Measurements from ENCODE around the gene CCDC50. TPM values are rescaled to one million over a fixed set of nuclear protein-coding genes. Genes with fewer than 3 reads are reported as not detected.
A peak's percentile ranks its signal among the peaks of the same experiment; 100 is the strongest.

CCDC50 gene
- total RNA-seq, 4 donors from 2014 or later = 93.3 to 182 (median 125) TPM

- no peak for TF ChIP-seq CTCF (IDR thresholded peaks at IDR 0.05)
- DNase-seq (ENCODE audit: low spot score) (no peak), ATAC-seq (ENCODE audit: low FRiP score) (no peak)
Measured at GRCh38 chr3:191316876-191317603, 12.2 kb upstream of the CCDC50 start.

GRCh38 chr3:191320316-191320715 is 8.9 kb upstream of the CCDC50 start:
- DNase-seq (ENCODE audit: low spot score) (no peak), ATAC-seq (ENCODE audit: low FRiP score) (no peak)
- TF ChIP-seq CTCF (IDR thresholded peaks at IDR 0.05) = no peak

GRCh38 chr3:191321019-191321767 is 8.0 kb upstream of the CCDC50 start:
- no peak for ATAC-seq (ENCODE audit: low FRiP score)
- no peak for DNase-seq (ENCODE audit: low spot score)
- no peak for TF ChIP-seq CTCF (IDR thresholded peaks at IDR 0.05)

- no peak for DNase-seq (ENCODE audit: low spot score)
- no peak for TF ChIP-seq CTCF (IDR thresholded peaks at IDR 0.05)
- ATAC-seq (ENCODE audit: low FRiP score) = no peak
Measured at GRCh38 chr3:191324936-191325335, 4.3 kb upstream of the CCDC50 start.

- TF ChIP-seq CTCF (IDR thresholded peaks at IDR 0.05) = no peak
- DNase-seq (ENCODE audit: low spot score) (no peak), ATAC-seq (ENCODE audit: low FRiP score) (no peak)
Measured at GRCh38 chr3:191327526-191327925, 1.7 kb upstream of the CCDC50 start.

GRCh38 chr3:191328383-191328961 is 722 bp upstream of the CCDC50 start:
- TF ChIP-seq CTCF (IDR thresholded peaks at IDR 0.05) = no peak
- DNase-seq (ENCODE audit: low spot score) (no peak), ATAC-seq (ENCODE audit: low FRiP score) (peak; percentile 37)
